ENCODE data around the gene DTX3L. TPM values are rescaled to one million over a fixed set of nuclear protein-coding genes. Genes with fewer than 3 reads are reported as not detected.

The DTX3L gene
- total RNA-seq, 6 donors from 2014 or later: 24.3 to 66.4 (median 51.8) TPM

DNA sequence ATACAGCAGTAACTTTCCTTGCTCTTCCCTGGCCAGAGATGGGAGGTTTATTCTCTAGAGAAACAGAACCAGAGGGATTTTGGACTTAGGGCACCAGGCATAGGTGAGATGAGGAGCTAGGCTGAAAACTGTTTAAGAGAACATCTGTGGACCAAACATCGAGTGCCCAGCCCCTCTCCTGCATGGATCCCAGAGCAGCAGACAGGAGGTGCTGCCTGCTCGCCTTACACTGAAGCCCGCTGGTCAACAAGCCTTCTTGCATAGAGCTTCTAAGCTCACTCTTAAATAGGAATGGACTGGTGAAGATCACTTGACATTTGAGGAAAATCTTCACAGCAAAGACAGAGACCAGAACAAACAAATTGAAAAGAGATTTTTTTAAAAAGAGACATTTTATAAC is 54.5 kb downstream of the DTX3L start:
- DNase-seq (no peak), ATAC-seq (ENCODE audit: low FRiP score in 2 of 2) (no peak)
- Histone ChIP-seq H3K27ac (no peak overlapping the region), H3K4me1 (peaks cover 0 to 17% (median 2%) of the 10 kb centered on the region in 4 donors), H3K4me3 (no peak overlapping the region), H3K9me3 (no peaks in the 10 kb centered on the region), H3K27me3 (no peaks in the 10 kb centered on the region), H3K36me3 (no peaks in the 10 kb centered on the region)
- 51 to 75% methylated on average over 3 of the region's 3 CpGs for WGBS, 2 donors
- TF ChIP-seq EP300 (IDR thresholded peaks at IDR 0.05) (no peak), POLR2AphosphoS5 (IDR thresholded peaks at IDR 0.05) (no peak), POLR2A (IDR thresholded peaks at IDR 0.05) (no peak)
- TF ChIP-seq, protein P1, sequence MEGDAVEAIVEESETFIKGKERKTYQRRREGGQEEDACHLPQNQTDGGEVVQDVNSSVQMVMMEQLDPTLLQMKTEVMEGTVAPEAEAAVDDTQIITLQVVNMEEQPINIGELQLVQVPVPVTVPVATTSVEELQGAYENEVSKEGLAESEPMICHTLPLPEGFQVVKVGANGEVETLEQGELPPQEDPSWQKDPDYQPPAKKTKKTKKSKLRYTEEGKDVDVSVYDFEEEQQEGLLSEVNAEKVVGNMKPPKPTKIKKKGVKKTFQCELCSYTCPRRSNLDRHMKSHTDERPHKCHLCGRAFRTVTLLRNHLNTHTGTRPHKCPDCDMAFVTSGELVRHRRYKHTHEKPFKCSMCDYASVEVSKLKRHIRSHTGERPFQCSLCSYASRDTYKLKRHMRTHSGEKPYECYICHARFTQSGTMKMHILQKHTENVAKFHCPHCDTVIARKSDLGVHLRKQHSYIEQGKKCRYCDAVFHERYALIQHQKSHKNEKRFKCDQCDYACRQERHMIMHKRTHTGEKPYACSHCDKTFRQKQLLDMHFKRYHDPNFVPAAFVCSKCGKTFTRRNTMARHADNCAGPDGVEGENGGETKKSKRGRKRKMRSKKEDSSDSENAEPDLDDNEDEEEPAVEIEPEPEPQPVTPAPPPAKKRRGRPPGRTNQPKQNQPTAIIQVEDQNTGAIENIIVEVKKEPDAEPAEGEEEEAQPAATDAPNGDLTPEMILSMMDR (IDR thresholded peaks at IDR 0.05): no peak

DNA sequence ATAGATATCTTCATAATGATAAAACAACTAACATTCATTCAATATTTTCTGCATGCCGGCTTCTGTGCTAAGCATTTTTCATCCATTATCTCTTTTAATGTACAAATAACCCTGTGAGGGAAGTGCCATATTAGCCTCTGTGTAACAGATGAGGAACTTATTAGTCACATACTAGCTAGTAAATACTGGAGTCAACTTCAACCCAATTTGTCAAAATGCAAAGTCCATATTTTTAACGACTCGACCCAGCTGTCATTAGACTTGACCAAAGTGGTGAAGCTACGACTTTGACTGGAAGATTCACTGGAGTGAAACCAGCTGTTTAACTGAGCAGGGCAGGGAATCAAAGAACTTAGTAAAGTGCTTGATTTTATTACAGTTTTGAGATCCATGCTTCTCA is 54.9 kb downstream of the DTX3L start:
- Histone ChIP-seq H3K27ac (no peak overlapping the region), H3K4me3 (no peak overlapping the region), H3K9me3 (no peaks in the 10 kb centered on the region), H3K36me3 (no peaks in the 10 kb centered on the region), H3K27me3 (no peaks in the 10 kb centered on the region), H3K4me1 (peaks cover 0 to 17% (median 2%) of the 10 kb centered on the region in 4 donors)
- 71 to 72% methylated on average over 4 of the region's 4 CpGs for WGBS, 2 donors
- DNase-seq (no peak), ATAC-seq (ENCODE audit: low FRiP score in 2 of 2) (no peak)
- TF ChIP-seq, protein P1 (IDR thresholded peaks at IDR 0.05): no peak
- TF ChIP-seq POLR2AphosphoS5 (IDR thresholded peaks at IDR 0.05) (no peak), POLR2A (IDR thresholded peaks at IDR 0.05) (no peak), EP300 (IDR thresholded peaks at IDR 0.05) (no peak)

DNA sequence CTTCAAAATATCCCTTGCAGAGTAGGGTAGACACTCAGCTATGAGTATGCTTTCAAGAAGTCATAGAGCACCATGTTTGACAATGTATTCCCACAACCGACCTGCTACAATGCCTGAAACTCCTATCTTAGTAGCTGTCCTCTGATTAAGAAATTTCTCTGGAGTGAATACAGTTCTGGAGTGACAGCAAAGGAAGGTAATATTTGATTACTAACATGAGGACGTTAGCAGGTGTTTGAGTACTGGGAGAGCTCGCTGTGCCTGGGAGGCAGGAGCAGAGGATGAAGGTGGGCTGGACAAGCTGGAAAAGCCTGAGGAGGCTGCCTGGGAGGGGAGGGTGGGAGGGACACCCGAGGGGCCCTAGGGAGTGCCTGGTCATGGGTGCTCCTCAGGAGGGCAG is 56.3 kb downstream of the DTX3L start:
- Histone ChIP-seq H3K36me3 (no peaks in the 10 kb centered on the region), H3K4me3 (no peak overlapping the region), H3K9me3 (no peaks in the 10 kb centered on the region), H3K4me1 (peaks cover 0 to 17% (median 2%) of the 10 kb centered on the region in 4 donors), H3K27ac (peak overlapping the region in 2 of 4 donors; percentile 28 to 54), H3K27me3 (no peaks in the 10 kb centered on the region)
- DNase-seq: peak in 1 of 2 donors; percentile 26
- 57 to 62% methylated on average over 4 of the region's 4 CpGs for WGBS, 2 donors
- TF ChIP-seq POLR2A (IDR thresholded peaks at IDR 0.05) (no peak), POLR2AphosphoS5 (IDR thresholded peaks at IDR 0.05) (no peak), EP300 (IDR thresholded peaks at IDR 0.05) (peak in 1 of 4 donors; percentile 24)
- TF ChIP-seq, protein P1 (IDR thresholded peaks at IDR 0.05): no peak
- no peak for ATAC-seq (ENCODE audit: low FRiP score in 2 of 2)

DNA sequence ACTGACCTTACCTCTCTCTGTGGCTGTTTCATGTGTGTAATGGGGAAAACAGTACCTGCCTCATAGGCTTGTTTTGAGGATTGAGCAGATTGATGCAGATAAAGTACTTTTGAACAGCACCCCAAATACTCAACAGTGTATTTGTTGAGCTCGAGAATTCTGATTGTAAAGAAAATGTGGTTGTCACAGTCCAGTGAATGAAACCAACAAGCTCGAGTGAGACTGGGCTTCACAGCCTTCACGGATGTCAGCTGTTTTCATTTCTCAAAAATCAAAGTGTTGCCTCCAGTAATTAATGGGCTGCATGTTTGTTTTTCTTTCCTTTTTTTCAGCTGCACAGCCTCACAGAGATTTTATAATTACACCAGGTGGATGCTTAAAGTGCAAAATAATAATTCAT is 57.0 kb downstream of the DTX3L start:
- DNase-seq: no peak
- no peak for ATAC-seq (ENCODE audit: low FRiP score in 2 of 2)
- no peaks in the 10 kb centered on the region for H3K9me3 ChIP-seq
- no peaks in the 10 kb centered on the region for H3K36me3 ChIP-seq
- TF ChIP-seq, protein P1 (IDR thresholded peaks at IDR 0.05): no peak
- no peak for TF ChIP-seq POLR2AphosphoS5 (IDR thresholded peaks at IDR 0.05)
- no peak for TF ChIP-seq EP300 (IDR thresholded peaks at IDR 0.05)
- no peak for TF ChIP-seq POLR2A (IDR thresholded peaks at IDR 0.05)
- H3K4me3 ChIP-seq: no peak overlapping the region
- H3K27me3 ChIP-seq: no peaks in the 10 kb centered on the region
- H3K27ac ChIP-seq: peak overlapping the region in 1 of 4 donors; percentile 54
- 64 to 73% methylated on average over 3 of the region's 3 CpGs for WGBS, 2 donors
- H3K4me1 ChIP-seq: peaks cover 0 to 17% (median 2%) of the 10 kb centered on the region in 4 donors
